AG04449 (cell line): ENCODE data around the gene LIN28A.
"Not testable (repeated sequence)": the region's sequence is repeated elsewhere in the genome, so short reads cannot be mapped to it uniquely, and the experiment has no call there.

Experiments used
- CTCF ChIA-PET: fragments of 350-600 bp; formaldehyde crosslinking; extraction: SDS; loops from one replicate; lab custom pipeline; 2021; ENCODE audit warnings: antibody characterized with exemption; lab: Yijun Ruan, JAX
- POLR2A ChIA-PET: fragments of 400-600, 350-600 bp; formaldehyde crosslinking; extraction: SDS; loops from one replicate; lab custom pipeline; 2020; ENCODE audit warnings: antibody characterized with exemption, inconsistent platforms; lab: Yijun Ruan, JAX
- DNase-seq: peaks from one replicate; pipeline ENCODE4 v3.0.0-alpha.2; 2010; ENCODE audit warnings: low read depth, low spot score
- H3K4me3 ChIP-seq: 2 replicates; pipeline ENCODE4 v1.5.1; 2011; ENCODE audit warnings: low read depth, mild to moderate bottlenecking, control low read depth, low read length
- CTCF ChIP-seq: IDR thresholded peaks from one replicate; pipeline ENCODE4 v1.5.1; 2011; ENCODE audit warnings: mild to moderate bottlenecking, moderate library complexity, low read length, control low read depth, inconsistent platforms; ENCODE audit not compliant: insufficient read depth; ENCODE audit errors: missing control alignments

The LIN28A gene

GRCh38 chr1:26378879-26379251 lies 31.8 kb upstream of the LIN28A start:
- CTCF ChIA-PET, result interaction anchor here (0.9 to 9.7 kb wide), 7 partner anchors 10 to 209 kb away, joined by 3 to 203 read pairs (median 6); partner anchors contain the start of gene ZNF593
- no peak for TF ChIP-seq CTCF
- no peak for DNase-seq
- no peak overlapping the region for H3K4me3 ChIP-seq
- POLR2A ChIA-PET, result interaction anchor here (0.8 to 1.4 kb wide), 2 partner anchors 100 to 102 kb away, joined by 3 to 6 read pairs; partner anchors contain the start of gene SH3BGRL3

- DNase-seq, result no peak
- CTCF ChIA-PET, result no interaction called here
- H3K4me3 ChIP-seq, result no peak overlapping the region
- POLR2A ChIA-PET, result no interaction called here
- no peak for TF ChIP-seq CTCF
Observed at GRCh38 chr1:26384076-26384475, 26.5 kb upstream of the LIN28A start.

GRCh38 chr1:26385063-26385462 lies 25.6 kb upstream of the LIN28A start:
- POLR2A ChIA-PET, H3K4me3 ChIP-seq, DNase-seq: not testable (repeated sequence)
- CTCF ChIA-PET, result interaction anchor here (1.6 to 2.8 kb wide), 2 partner anchors 21 to 31 kb away, joined by 3 to 9 read pairs; no protein-coding TSS in a partner anchor

- ChIA-PET POLR2A (no interaction called here), CTCF (interaction anchor here (1.2 to 4.5 kb wide), 7 partner anchors 13 to 218 kb away, joined by 3 to 23 read pairs (median 6); partner anchors contain the start of gene ZNF593)
- DNase-seq, result no peak
- H3K4me3 ChIP-seq, result no peak overlapping the region
- TF ChIP-seq CTCF, result no peak
Observed at GRCh38 chr1:26387447-26387846, 23.2 kb upstream of the LIN28A start.

GRCh38 chr1:26388791-26389445 lies 21.7 kb upstream of the LIN28A start:
- H3K4me3 ChIP-seq, result no peak overlapping the region
- CTCF ChIA-PET, result interaction anchor here (0.8 to 4.5 kb wide), 6 partner anchors 10 to 220 kb away, joined by 3 to 23 read pairs (median 6); partner anchors contain the start of gene ZNF593
- no peak for DNase-seq
- no peak for TF ChIP-seq CTCF
- POLR2A ChIA-PET, result no interaction called here

- no peak overlapping the region for H3K4me3 ChIP-seq
- ChIA-PET POLR2A (no interaction called here), CTCF (interaction anchor here (0.7 to 4.5 kb wide), 10 partner anchors 7 to 287 kb away, joined by 3 to 32 read pairs (median 6); no protein-coding TSS in a partner anchor)
- TF ChIP-seq CTCF, result no peak
- DNase-seq, result no peak
Observed at GRCh38 chr1:26389604-26390247, 20.9 kb upstream of the LIN28A start.
